ENCODE data around the gene PHEX.

PHEX gene

GRCh38 chrX:22126327-22126726 lies 94.2 kb downstream of the PHEX start:
- Histone ChIP-seq H3K9me3 (ENCODE audit: control extremely low read depth in 1 of 5, control insufficient read depth in 4 of 5, insufficient read depth in 2 of 5, low read depth in 1 of 5, low read length in 4 of 5) (no peaks in the 10 kb centered on the region), H3K4me3 (ENCODE audit: control insufficient read depth in 1 of 7, extremely low read depth in 1 of 7, insufficient read depth in 4 of 7, low read depth in 2 of 7, low read length in 6 of 7) (no peak overlapping the region), H3K27ac (ENCODE audit: insufficient read depth in 1 of 2, low read depth in 1 of 2, low read length in 2 of 2, poor library complexity in 1 of 2, severe bottlenecking in 2 of 2) (no peak overlapping the region), H3K36me3 (ENCODE audit: control insufficient read depth in 4 of 4, insufficient read depth in 4 of 4, low read length in 3 of 4) (no peaks in the 10 kb centered on the region), H3K4me1 (ENCODE audit: control extremely low read depth in 1 of 4, control insufficient read depth in 4 of 4, insufficient read depth in 4 of 4, low read length in 3 of 4) (no peaks in the 10 kb centered on the region), H3K27me3 (replicated peaks in 2 of 5; ENCODE audit: control insufficient read depth in 4 of 5, insufficient read depth in 5 of 5, low read length in 4 of 5) (peaks cover 0 to 17% (median 0%) of the 10 kb centered on the region in 5 experiments)
- POLR2A ChIA-PET = no interaction called here
- no peak for DNase-seq
- no CpG with 5 or more reads among the region's 1 CpG for WGBS (ENCODE audit: insufficient coverage)
- CTCF ChIA-PET = interaction anchor here (0.6 kb wide), 1 partner anchor 1595 kb away, joined by 3 read pairs; no protein-coding TSS in a partner anchor

DNA sequence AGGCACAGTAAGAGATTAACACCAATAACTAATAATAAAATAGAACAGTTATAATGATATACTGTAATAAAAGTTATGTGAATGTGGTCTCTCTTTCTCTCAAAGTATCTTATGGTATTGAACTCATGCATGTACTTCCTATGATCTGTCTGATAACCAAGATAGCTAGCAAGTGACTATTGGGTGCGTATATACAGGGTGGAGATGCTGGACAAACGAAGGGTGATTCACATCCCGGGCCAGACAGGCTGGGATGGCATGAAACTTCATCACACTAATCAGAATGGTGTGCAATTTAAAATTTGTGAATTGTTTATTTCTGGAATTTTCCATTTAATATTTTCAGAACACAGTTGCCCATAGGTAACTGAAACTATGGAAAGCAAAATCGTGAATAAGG lies 96.8 kb downstream of the PHEX start:
- POLR2A ChIA-PET = no interaction called here
- 95% methylated on average over 3 of the region's 4 CpGs for WGBS (ENCODE audit: insufficient coverage)
- no peaks in the 10 kb centered on the region for H3K4me1 ChIP-seq (ENCODE audit: control extremely low read depth in 1 of 4, control insufficient read depth in 4 of 4, insufficient read depth in 4 of 4, low read length in 3 of 4)
- peaks cover 0 to 17% (median 0%) of the 10 kb centered on the region in 5 experiments for H3K27me3 ChIP-seq (replicated peaks in 2 of 5; ENCODE audit: control insufficient read depth in 4 of 5, insufficient read depth in 5 of 5, low read length in 4 of 5)
- H3K27ac ChIP-seq (ENCODE audit: insufficient read depth in 1 of 2, low read depth in 1 of 2, low read length in 2 of 2, poor library complexity in 1 of 2, severe bottlenecking in 2 of 2) = no peak overlapping the region
- no peak for DNase-seq
- H3K4me3 ChIP-seq (ENCODE audit: control insufficient read depth in 1 of 7, extremely low read depth in 1 of 7, insufficient read depth in 4 of 7, low read depth in 2 of 7, low read length in 6 of 7) = no peak overlapping the region
- no peaks in the 10 kb centered on the region for H3K36me3 ChIP-seq (ENCODE audit: control insufficient read depth in 4 of 4, insufficient read depth in 4 of 4, low read length in 3 of 4)
- CTCF ChIA-PET = no interaction called here
- H3K9me3 ChIP-seq (ENCODE audit: control extremely low read depth in 1 of 5, control insufficient read depth in 4 of 5, insufficient read depth in 2 of 5, low read depth in 1 of 5, low read length in 4 of 5) = no peaks in the 10 kb centered on the region

DNA sequence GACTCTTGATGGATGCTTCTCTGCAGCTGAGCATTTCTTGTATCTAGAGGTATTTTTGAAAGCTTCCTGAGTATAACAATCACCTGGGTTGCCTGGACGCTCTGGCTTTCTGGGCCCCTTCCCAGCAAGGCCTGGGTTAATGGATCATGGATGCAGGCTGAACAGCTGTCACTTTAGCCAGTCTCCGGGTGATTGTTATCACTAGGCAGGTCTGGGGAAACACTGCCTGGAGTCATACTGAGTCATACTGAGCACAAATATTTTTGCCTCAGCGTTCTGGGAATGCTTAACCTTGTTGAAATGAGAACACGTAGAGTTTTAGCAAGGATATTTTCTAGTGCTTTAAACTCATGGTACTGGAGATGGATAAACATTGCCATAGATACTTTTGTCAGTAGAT lies 102.6 kb downstream of the PHEX start:
- POLR2A ChIA-PET = no interaction called here
- Histone ChIP-seq H3K27ac (ENCODE audit: insufficient read depth in 1 of 2, low read depth in 1 of 2, low read length in 2 of 2, poor library complexity in 1 of 2, severe bottlenecking in 2 of 2) (no peak overlapping the region), H3K4me1 (ENCODE audit: control extremely low read depth in 1 of 4, control insufficient read depth in 4 of 4, insufficient read depth in 4 of 4, low read length in 3 of 4) (peaks cover 0 to 2% (median 0%) of the 10 kb centered on the region in 4 experiments), H3K36me3 (ENCODE audit: control insufficient read depth in 4 of 4, insufficient read depth in 4 of 4, low read length in 3 of 4) (no peaks in the 10 kb centered on the region), H3K9me3 (ENCODE audit: control extremely low read depth in 1 of 5, control insufficient read depth in 4 of 5, insufficient read depth in 2 of 5, low read depth in 1 of 5, low read length in 4 of 5) (no peaks in the 10 kb centered on the region), H3K4me3 (ENCODE audit: control insufficient read depth in 1 of 7, extremely low read depth in 1 of 7, insufficient read depth in 4 of 7, low read depth in 2 of 7, low read length in 6 of 7) (no peak overlapping the region), H3K27me3 (replicated peaks in 2 of 5; ENCODE audit: control insufficient read depth in 4 of 5, insufficient read depth in 5 of 5, low read length in 4 of 5) (peaks cover 0 to 18% (median 0%) of the 10 kb centered on the region in 5 experiments)
- DNase-seq = no peak
- CTCF ChIA-PET = no interaction called here
- 75% methylated on average over 4 of the region's 4 CpGs for WGBS (ENCODE audit: insufficient coverage)

GRCh38 chrX:22135171-22135711 lies 103.1 kb downstream of the PHEX start:
- H3K4me3 ChIP-seq (ENCODE audit: control insufficient read depth in 1 of 7, extremely low read depth in 1 of 7, insufficient read depth in 4 of 7, low read depth in 2 of 7, low read length in 6 of 7) = no peak overlapping the region
- ChIA-PET POLR2A (no interaction called here), CTCF (interaction anchor here (0.9 kb wide), 1 partner anchor 1767 kb away, joined by 3 read pairs; no protein-coding TSS in a partner anchor)
- H3K36me3 ChIP-seq (ENCODE audit: control insufficient read depth in 4 of 4, insufficient read depth in 4 of 4, low read length in 3 of 4) = no peaks in the 10 kb centered on the region
- no peaks in the 10 kb centered on the region for H3K9me3 ChIP-seq (ENCODE audit: control extremely low read depth in 1 of 5, control insufficient read depth in 4 of 5, insufficient read depth in 2 of 5, low read depth in 1 of 5, low read length in 4 of 5)
- WGBS (ENCODE audit: insufficient coverage) = 74% methylated on average over 4 of the region's 4 CpGs
- H3K27ac ChIP-seq (ENCODE audit: insufficient read depth in 1 of 2, low read depth in 1 of 2, low read length in 2 of 2, poor library complexity in 1 of 2, severe bottlenecking in 2 of 2) = no peak overlapping the region
- no peak for DNase-seq
- peaks cover 0 to 2% (median 0%) of the 10 kb centered on the region in 4 experiments for H3K4me1 ChIP-seq (ENCODE audit: control extremely low read depth in 1 of 4, control insufficient read depth in 4 of 4, insufficient read depth in 4 of 4, low read length in 3 of 4)
- H3K27me3 ChIP-seq (replicated peaks in 2 of 5; ENCODE audit: control insufficient read depth in 4 of 5, insufficient read depth in 5 of 5, low read length in 4 of 5) = peaks cover 0 to 12% (median 0%) of the 10 kb centered on the region in 5 experiments

- DNase-seq = peak; percentile 38 to 68 (median 58)
Observed at GRCh38 chrX:22135994-22136684, 104.0 kb downstream of the PHEX start.

DNA sequence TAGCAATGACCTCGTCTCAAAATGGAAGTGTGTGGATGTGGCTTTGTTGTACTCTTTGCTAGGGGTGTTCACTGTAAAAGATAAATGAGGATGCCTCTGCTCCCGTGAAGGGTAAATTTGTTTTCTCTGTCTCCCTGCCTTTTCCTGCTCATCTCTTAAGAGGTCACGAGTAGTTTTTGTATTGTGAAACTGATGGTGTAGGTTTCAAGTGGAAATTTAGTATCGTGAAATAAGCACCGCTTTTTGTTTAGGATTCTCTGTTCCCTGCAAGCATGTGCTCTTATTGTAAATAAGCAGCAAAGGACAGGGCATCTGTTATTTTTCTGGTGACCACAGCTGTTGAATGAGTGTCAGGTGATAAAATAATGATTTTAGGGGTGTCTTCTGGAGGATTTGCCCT lies 104.6 kb downstream of the PHEX start:
- Histone ChIP-seq H3K27ac (ENCODE audit: insufficient read depth in 1 of 2, low read depth in 1 of 2, low read length in 2 of 2, poor library complexity in 1 of 2, severe bottlenecking in 2 of 2) (no peak overlapping the region), H3K4me3 (ENCODE audit: control insufficient read depth in 1 of 7, extremely low read depth in 1 of 7, insufficient read depth in 4 of 7, low read depth in 2 of 7, low read length in 6 of 7) (no peak overlapping the region), H3K27me3 (replicated peaks in 2 of 5; ENCODE audit: control insufficient read depth in 4 of 5, insufficient read depth in 5 of 5, low read length in 4 of 5) (peaks cover 0 to 11% (median 0%) of the 10 kb centered on the region in 5 experiments), H3K36me3 (ENCODE audit: control insufficient read depth in 4 of 4, insufficient read depth in 4 of 4, low read length in 3 of 4) (no peaks in the 10 kb centered on the region), H3K9me3 (ENCODE audit: control extremely low read depth in 1 of 5, control insufficient read depth in 4 of 5, insufficient read depth in 2 of 5, low read depth in 1 of 5, low read length in 4 of 5) (no peaks in the 10 kb centered on the region), H3K4me1 (ENCODE audit: control extremely low read depth in 1 of 4, control insufficient read depth in 4 of 4, insufficient read depth in 4 of 4, low read length in 3 of 4) (peaks cover 0 to 2% (median 0%) of the 10 kb centered on the region in 4 experiments)
- WGBS (ENCODE audit: insufficient coverage) = 54% methylated on average over 3 of the region's 5 CpGs
- DNase-seq = no peak
- CTCF ChIA-PET = interaction anchor here (1.1 to 1.2 kb wide), 4 partner anchors 12 to 153 kb away, joined by 3 read pairs; no protein-coding TSS in a partner anchor
- POLR2A ChIA-PET = no interaction called here

More at GRCh38 chrX:22135994-22136684, 104.0 kb downstream of the PHEX start:
- no peak overlapping the region for H3K4me3 ChIP-seq (ENCODE audit: control insufficient read depth in 1 of 7, extremely low read depth in 1 of 7, insufficient read depth in 4 of 7, low read depth in 2 of 7, low read length in 6 of 7)
- no peak overlapping the region for H3K27ac ChIP-seq (ENCODE audit: insufficient read depth in 1 of 2, low read depth in 1 of 2, low read length in 2 of 2, poor library complexity in 1 of 2, severe bottlenecking in 2 of 2)
- CTCF ChIA-PET = interaction anchor here (0.9 to 1.2 kb wide), 5 partner anchors 13 to 1766 kb away, joined by 3 read pairs; no protein-coding TSS in a partner anchor
- 31% methylated on average over 11 of the region's 11 CpGs for WGBS (ENCODE audit: insufficient coverage)
- peaks cover 0 to 2% (median 0%) of the 10 kb centered on the region in 4 experiments for H3K4me1 ChIP-seq (ENCODE audit: control extremely low read depth in 1 of 4, control insufficient read depth in 4 of 4, insufficient read depth in 4 of 4, low read length in 3 of 4)
- peaks cover 0 to 11% (median 0%) of the 10 kb centered on the region in 5 experiments for H3K27me3 ChIP-seq (replicated peaks in 2 of 5; ENCODE audit: control insufficient read depth in 4 of 5, insufficient read depth in 5 of 5, low read length in 4 of 5)
- POLR2A ChIA-PET = no interaction called here
- no peaks in the 10 kb centered on the region for H3K9me3 ChIP-seq (ENCODE audit: control extremely low read depth in 1 of 5, control insufficient read depth in 4 of 5, insufficient read depth in 2 of 5, low read depth in 1 of 5, low read length in 4 of 5)
- no peaks in the 10 kb centered on the region for H3K36me3 ChIP-seq (ENCODE audit: control insufficient read depth in 4 of 4, insufficient read depth in 4 of 4, low read length in 3 of 4)

DNA sequence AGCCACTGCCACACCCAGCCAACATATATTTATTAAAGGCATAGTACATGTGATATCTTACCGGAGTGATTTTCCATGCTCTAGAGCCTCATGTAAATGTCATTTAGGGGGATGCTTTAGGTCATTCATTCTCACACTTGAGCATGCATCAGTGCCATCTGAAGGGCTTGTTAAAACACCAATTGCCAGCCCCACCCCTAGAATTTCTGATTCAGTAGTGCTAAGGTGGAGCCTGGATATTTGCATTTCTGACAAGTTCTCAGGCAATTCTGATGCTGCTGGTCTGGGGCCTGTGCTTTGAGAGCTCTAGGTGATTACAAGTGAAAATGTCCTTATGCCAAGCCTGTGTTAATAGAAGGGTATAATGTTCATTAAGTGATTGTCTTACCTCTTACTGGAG lies 107.7 kb downstream of the PHEX start:
- Histone ChIP-seq H3K36me3 (ENCODE audit: control insufficient read depth in 4 of 4, insufficient read depth in 4 of 4, low read length in 3 of 4) (no peaks in the 10 kb centered on the region), H3K27ac (ENCODE audit: insufficient read depth in 1 of 2, low read depth in 1 of 2, low read length in 2 of 2, poor library complexity in 1 of 2, severe bottlenecking in 2 of 2) (no peak overlapping the region), H3K9me3 (ENCODE audit: control extremely low read depth in 1 of 5, control insufficient read depth in 4 of 5, insufficient read depth in 2 of 5, low read depth in 1 of 5, low read length in 4 of 5) (no peaks in the 10 kb centered on the region), H3K4me3 (ENCODE audit: control insufficient read depth in 1 of 7, extremely low read depth in 1 of 7, insufficient read depth in 4 of 7, low read depth in 2 of 7, low read length in 6 of 7) (no peak overlapping the region), H3K4me1 (ENCODE audit: control extremely low read depth in 1 of 4, control insufficient read depth in 4 of 4, insufficient read depth in 4 of 4, low read length in 3 of 4) (peaks cover 0 to 2% (median 0%) of the 10 kb centered on the region in 4 experiments), H3K27me3 (replicated peaks in 2 of 5; ENCODE audit: control insufficient read depth in 4 of 5, insufficient read depth in 5 of 5, low read length in 4 of 5) (peaks cover 0 to 8% (median 0%) of the 10 kb centered on the region in 5 experiments)
- no CpG with 5 or more reads among the region's 1 CpG for WGBS (ENCODE audit: insufficient coverage)
- CTCF ChIA-PET = no interaction called here
- POLR2A ChIA-PET = no interaction called here
- DNase-seq = no peak
